ENCODE results near the gene KIAA0513. TPM values are rescaled to one million over a fixed set of nuclear protein-coding genes. Genes with fewer than 3 reads are reported as not detected.

KIAA0513 gene
- total RNA-seq, 4 donors from 2014 or later = 14.8 to 43.4 (median 28.5) TPM

GRCh38 chr16:85058909-85059308 lies 31.3 kb downstream of the KIAA0513 start:
- H3K36me3 ChIP-seq = peaks cover 0 to 5% of the 10 kb centered on the region in 2 donors
- no peak for ATAC-seq
- H3K27ac ChIP-seq = no peak overlapping the region
- peaks cover 0 to 34% (median 10%) of the 10 kb centered on the region in 3 donors for H3K4me1 ChIP-seq
- WGBS, 2 donors (ENCODE audit: low coverage in 1 of 2) = 92 to 93% methylated on average over 2 to 4 of the region's 4 CpGs
- H3K4me3 ChIP-seq = no peak overlapping the region
- H3K9me3 ChIP-seq = no peaks in the 10 kb centered on the region
- no peaks in the 10 kb centered on the region for H3K27me3 ChIP-seq
- TF ChIP-seq POLR2A (IDR thresholded peaks at IDR 0.05) (no peak), CTCF (IDR thresholded peaks at IDR 0.05) (no peak), EP300 (IDR thresholded peaks at IDR 0.05) (no peak), POLR2AphosphoS5 (IDR thresholded peaks at IDR 0.05) (no peak)

- H3K9me3 ChIP-seq = no peaks in the 10 kb centered on the region
- ATAC-seq = peak; percentile 54
- TF ChIP-seq EP300 (IDR thresholded peaks at IDR 0.05) (no peak), POLR2AphosphoS5 (IDR thresholded peaks at IDR 0.05) (no peak), CTCF (IDR thresholded peaks at IDR 0.05) (no peak), POLR2A (IDR thresholded peaks at IDR 0.05) (no peak)
- H3K4me1 ChIP-seq = peaks cover 0 to 12% (median 0%) of the 10 kb centered on the region in 3 donors
- WGBS, 2 donors (ENCODE audit: low coverage in 1 of 2) = 85 to 93% methylated on average over 6 to 7 of the region's 8 CpGs
- H3K27me3 ChIP-seq = no peaks in the 10 kb centered on the region
- no peak overlapping the region for H3K27ac ChIP-seq
- no peak overlapping the region for H3K4me3 ChIP-seq
- peaks cover 0 to 10% of the 10 kb centered on the region in 2 donors for H3K36me3 ChIP-seq
Measured at GRCh38 chr16:85061566-85061965, 34.0 kb downstream of the KIAA0513 start.

GRCh38 chr16:85062323-85062722 lies 34.7 kb downstream of the KIAA0513 start:
- Histone ChIP-seq H3K9me3 (no peaks in the 10 kb centered on the region), H3K27ac (no peak overlapping the region), H3K36me3 (peaks cover 0 to 17% of the 10 kb centered on the region in 2 donors), H3K27me3 (no peaks in the 10 kb centered on the region), H3K4me3 (no peak overlapping the region), H3K4me1 (peaks cover 0 to 6% (median 0%) of the 10 kb centered on the region in 3 donors)
- TF ChIP-seq CTCF (IDR thresholded peaks at IDR 0.05) (no peak), POLR2AphosphoS5 (IDR thresholded peaks at IDR 0.05) (no peak), POLR2A (IDR thresholded peaks at IDR 0.05) (no peak), EP300 (IDR thresholded peaks at IDR 0.05) (no peak)
- WGBS, 2 donors (ENCODE audit: low coverage in 1 of 2) = 80% methylated on average over 5 of the region's 9 CpGs; no CpG with 5 or more reads in 1 of the 2 donors
- ATAC-seq = no peak

GRCh38 chr16:85062845-85063244 lies 35.2 kb downstream of the KIAA0513 start:
- Histone ChIP-seq H3K27me3 (no peaks in the 10 kb centered on the region), H3K9me3 (no peaks in the 10 kb centered on the region), H3K36me3 (peaks cover 0 to 22% of the 10 kb centered on the region in 2 donors), H3K4me3 (no peak overlapping the region), H3K4me1 (peaks cover 0 to 6% (median 0%) of the 10 kb centered on the region in 3 donors), H3K27ac (no peak overlapping the region)
- ATAC-seq = no peak
- 48 to 84% methylated on average over 2 to 9 of the region's 11 CpGs for WGBS, 2 donors (ENCODE audit: low coverage in 1 of 2)
- TF ChIP-seq POLR2A (IDR thresholded peaks at IDR 0.05) = no peak
- no peak for TF ChIP-seq POLR2AphosphoS5 (IDR thresholded peaks at IDR 0.05)
- no peak for TF ChIP-seq EP300 (IDR thresholded peaks at IDR 0.05)
- TF ChIP-seq CTCF (IDR thresholded peaks at IDR 0.05) = no peak

GRCh38 chr16:85064186-85064585 lies 36.6 kb downstream of the KIAA0513 start:
- Histone ChIP-seq H3K4me3 (no peak overlapping the region), H3K27ac (no peak overlapping the region), H3K4me1 (peaks cover 0 to 6% (median 0%) of the 10 kb centered on the region in 3 donors), H3K36me3 (peaks cover 0 to 31% of the 10 kb centered on the region in 2 donors), H3K9me3 (no peaks in the 10 kb centered on the region), H3K27me3 (no peaks in the 10 kb centered on the region)
- no peak for ATAC-seq
- TF ChIP-seq CTCF (IDR thresholded peaks at IDR 0.05) (no peak), POLR2AphosphoS5 (IDR thresholded peaks at IDR 0.05) (no peak), POLR2A (IDR thresholded peaks at IDR 0.05) (no peak), EP300 (IDR thresholded peaks at IDR 0.05) (no peak)
- 95 to 99% methylated on average over 4 to 6 of the region's 6 CpGs for WGBS, 2 donors (ENCODE audit: low coverage in 1 of 2)
